Measurements from ENCODE around the gene CLIC3.

Gene CLIC3

DNA sequence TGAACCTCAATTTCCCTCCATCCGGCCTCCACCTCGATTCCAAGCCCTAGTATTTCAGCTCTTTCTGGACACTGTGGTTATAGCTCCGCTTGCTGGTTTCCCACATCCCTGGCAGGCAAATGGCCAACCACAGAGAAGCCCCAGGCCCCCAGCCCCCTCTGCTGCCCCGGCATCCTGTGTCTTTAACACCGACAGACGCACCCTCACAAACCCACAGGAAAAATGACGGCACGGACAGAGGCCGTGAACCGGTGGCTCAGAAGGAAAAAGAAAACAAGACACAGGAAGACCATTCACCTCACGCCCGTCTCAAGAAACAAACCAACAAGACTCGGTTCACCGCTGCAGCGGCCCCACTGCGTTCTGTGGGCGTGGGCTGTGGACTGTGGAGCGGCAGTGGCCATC, 1.5 kb upstream of the CLIC3 start:
- no peak for DNase-seq

DNA sequence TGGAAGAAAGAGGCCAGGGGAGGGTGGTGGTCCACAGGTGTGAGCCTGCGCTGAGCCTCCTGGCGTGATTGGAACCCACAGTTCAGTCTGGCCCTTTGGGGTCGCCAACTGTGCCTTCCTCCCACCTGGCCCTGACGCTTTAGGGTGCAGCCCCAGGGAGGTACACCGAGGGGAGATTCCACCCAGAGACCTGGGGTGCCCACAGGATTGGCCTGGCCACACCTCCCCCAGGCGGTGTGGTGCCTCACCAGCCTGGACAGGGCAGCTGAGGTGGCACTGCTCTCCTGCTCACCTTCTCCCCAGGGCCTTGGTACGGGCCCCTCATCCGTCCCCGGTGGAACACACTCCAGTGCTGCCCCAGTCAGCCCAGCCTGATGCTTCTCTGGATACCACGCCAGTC, 1.0 kb upstream of the CLIC3 start:
- no peak for DNase-seq

DNA sequence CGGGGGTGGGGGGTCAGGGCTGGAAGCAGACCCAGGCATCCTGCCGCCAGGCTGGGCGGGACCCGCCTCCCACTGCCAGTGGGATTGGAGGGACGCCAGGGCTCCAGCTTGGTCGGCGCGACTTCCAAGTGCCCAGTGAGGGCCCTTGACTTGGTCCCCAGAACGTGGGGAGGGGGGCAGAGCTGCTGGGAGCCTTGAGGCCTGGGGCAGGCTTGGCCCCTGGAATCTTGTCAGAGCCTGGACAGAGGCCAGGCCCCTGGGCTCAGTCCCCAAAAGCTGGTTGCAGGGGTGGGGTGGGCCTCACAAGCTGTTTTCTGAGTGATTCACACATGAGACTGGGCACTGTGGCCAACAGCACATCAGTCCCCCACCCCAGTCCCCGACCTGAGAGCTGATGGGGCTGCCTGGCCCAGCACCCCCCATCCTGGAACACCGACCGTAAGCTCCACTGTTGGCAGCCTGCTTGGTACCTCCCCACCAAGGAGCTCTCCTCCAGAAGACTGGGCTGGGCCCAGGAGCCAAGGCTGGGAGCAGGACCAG, 526 bp downstream of the CLIC3 start:
- no peak for DNase-seq

DNA sequence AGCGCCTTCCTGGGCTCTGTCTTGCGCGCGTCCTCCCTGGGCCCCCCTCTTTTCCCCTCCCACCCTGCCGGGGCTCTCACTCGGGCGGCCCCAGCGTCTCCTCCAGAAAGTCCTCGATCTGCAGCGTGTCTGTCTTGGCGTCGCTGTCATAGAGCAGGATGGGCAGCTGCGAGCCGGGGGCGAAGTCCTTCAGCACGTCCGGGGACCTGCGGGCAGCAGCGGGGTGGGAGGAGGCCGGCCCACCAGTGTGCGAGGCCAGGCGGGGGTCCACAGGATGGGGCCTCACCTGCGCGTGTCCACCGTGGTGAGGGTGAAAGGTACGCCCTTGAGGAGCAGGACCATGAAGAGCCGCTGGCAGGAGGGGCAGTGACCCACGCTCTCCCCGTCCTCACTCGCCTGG, 1.0 kb downstream of the CLIC3 start:
- DNase-seq, result no peak

- DNase-seq, result no peak
Observed at GRCh38 chr9:136994888-136995230, 1.5 kb downstream of the CLIC3 start.

- DNase-seq, result no peak
Observed at GRCh38 chr9:136994180-136994887, 2.0 kb downstream of the CLIC3 start.

DNA sequence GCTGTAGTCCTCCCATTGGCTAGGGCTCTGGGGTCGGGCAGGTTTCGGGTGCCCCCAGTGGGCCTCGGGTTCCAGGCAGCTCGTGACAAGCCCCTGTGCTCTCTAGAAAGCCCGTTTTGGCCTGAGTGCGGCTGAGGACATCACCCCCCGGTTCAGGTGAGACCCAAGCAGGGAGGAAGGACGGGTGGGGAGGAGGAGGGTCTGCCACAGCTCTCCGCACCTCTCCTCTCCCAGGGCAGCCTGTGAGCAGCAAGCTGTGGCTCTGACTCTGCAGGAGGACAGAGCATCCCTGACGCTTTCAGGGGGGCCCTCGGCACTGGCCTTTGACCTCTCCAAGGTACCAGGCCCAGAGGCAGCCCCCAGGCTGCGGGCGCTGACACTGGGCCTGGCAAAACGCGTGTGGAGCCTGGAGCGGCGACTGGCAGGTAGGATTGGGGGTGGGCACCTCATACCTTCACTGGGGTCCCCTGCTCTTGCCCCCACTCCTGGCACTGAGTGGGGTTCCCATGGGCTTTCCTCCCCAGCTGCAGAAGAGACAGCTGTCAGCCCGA, 3.5 kb downstream of the CLIC3 start:
- DNase-seq, result no peak

- peak; percentile 78 for DNase-seq
Observed at GRCh38 chr9:136991993-136992818, 4.2 kb downstream of the CLIC3 start, which contains the start of gene PAXX. TSS of gene PAXX (plus strand) at chr9:136992422. CDS start at chr9:136992444, 22 bp downstream.

- no peak for DNase-seq
Observed at GRCh38 chr9:136990242-136990911, 6.0 kb downstream of the CLIC3 start.

DNA sequence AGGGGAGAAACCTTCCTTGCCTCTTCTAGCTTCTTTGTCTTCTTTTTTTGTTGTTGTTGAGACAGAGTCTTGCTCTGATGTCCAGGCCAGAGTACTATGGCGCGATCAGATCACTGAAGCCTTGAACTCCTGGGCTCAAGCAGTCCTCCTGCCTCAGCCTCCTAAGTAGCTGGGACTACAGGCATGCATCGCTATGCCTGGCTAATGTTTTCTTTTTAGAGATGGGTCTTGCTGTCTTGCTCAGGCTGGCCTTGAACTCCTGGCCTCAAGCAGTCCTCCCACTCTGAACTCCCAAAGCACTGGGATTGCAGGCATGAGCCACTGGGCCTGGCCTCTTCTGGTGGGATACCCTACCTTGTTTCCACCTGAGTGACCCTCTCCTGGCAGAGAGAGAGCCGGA, 7.5 kb downstream of the CLIC3 start:
- DNase-seq, result no peak

DNA sequence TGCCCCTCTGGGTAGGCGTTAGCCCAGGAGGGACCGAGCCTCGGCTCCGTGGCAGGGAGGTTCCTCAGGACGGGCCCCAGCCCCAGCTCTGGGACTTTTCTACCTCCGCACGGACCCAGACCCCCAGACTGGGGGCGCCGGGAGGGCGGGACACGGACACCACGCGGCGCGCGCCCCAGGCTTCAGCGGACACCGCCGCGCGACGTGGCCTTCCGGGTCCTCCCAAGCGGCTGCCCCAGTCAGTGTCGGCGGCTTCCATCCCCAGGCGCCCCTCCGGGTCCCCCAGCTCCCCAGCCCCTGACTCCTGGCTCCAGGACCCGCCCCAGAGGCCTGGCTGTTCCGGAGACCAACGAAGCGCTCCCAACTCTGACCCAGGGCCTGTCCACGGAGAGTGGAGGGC, 10.5 kb downstream of the CLIC3 start:
- no peak for DNase-seq

DNA sequence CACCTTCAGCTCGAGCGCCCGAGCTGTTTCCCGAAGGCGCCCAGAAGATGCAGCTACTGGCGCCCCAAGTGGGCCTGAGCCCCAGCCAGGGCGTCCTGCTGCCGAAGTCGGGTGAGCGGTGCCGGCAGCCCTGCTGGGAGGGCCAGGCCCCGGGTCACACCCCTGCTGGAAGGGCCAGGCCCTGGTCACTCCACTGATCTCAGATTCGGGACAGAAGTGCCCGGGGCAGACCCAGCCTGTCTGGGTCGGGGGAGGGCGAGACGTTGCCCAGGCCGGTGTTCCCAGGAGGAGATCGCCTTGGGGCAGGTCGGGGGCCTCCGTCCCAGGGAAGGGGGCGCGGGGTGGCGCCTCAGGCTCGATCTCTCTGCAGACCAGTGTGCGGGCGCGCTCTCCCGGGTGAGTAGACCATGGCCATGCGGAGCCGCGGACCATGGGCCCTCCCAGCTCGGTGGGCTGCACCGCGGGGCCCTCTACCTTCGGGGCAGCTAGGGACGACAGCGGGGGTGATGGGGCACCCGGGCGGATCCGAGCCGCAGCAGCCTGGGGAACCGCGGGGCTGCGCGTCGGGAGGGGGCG, 11.3 kb downstream of the CLIC3 start:
- no peak for DNase-seq

- no peak for DNase-seq
Observed at GRCh38 chr9:136984464-136985026, 11.8 kb downstream of the CLIC3 start.

DNA sequence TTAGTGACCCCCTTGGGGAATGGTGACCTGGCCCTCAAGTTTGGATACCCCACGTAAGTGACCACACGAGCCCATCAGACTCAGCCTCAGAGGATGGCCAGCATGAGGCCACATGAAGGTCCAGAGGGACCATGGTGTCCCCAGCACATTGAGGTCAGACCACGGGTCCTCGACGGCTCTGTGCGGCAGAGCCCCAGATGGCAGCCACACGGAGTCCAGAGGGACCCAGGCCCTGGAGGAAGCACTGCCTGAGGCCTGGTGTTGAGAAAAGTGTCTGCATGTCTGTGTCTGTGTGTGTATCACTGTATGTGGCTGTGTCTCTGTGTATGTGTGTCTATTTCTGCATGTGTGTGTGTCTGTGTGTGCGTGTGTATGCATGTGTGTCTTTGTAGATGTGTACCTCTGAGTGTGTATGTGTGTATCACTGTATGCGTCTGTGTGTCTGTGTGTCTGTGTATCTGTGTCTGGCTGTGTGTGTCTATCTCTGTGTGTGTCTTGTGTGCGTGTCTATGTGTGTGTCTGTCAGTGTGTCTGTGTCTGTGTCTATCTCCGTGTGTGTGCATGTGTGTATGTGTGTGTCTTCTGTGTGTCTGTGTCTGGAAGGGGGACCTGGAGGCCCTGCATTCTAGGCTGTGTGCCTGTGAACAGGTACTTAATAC, 12.6 kb downstream of the CLIC3 start:
- DNase-seq, result no peak

DNA sequence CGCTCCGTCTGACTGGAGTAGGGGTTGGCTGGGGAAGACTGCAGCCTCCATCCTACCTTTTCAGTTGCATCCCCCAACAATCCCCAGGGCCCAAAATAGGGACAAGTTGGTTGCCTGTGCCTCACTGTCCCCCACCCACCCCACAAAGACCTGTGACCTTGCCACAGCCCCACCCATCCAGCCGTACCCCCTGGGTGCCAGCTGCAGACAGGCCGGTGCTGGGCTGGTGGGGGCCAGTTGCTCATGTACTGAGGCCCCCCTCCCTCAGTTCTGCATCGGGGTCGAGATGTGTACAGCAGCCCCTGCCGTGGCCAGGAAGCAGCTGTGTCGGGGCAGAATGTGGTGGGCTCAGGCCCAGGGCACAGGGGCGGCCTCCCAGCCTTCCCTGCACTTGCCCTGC, 13.2 kb downstream of the CLIC3 start:
- DNase-seq, result no peak

DNA sequence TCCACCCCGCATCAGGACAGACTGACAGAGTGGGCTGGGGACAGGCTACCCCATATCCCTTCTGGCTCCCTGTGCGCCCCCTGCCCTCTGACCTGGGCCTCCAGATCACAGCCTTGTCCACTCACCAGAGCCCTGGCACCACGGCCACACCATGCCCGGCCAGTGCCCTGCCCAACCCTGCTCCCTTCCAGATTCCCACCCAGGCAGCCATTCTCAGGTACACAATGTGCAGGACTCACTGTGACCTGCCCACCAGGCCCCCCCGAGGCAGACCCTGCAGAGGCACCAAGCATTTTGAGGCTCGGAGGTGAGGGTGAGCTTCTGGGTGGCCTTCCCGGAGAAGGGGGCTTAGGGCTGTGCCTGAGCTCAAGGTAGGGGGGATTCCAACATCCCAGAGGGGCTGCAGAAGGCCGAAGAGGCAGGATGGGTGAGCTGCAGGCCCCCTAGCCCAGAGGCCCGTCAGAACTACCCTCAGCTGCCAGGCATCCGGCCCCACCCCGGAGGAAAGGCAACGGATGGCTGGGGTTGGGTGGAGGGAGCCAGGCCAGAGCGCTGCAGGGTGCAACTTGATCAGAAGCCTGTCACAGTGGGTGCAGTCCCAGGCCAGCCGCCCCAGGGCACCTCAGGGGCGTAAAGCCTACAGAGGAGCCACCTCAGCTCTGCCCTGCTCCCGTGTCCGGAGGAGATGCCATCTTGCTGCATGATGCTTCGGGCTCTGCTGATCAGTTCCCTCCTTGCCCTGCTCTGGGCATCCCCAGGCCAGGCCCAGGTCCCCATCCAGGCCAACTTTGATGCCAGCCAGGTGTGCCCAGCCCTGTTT, 13.9 kb downstream of the CLIC3 start, which contains the start of gene LCNL1:
LCNL1 (plus strand) TSS at position 762 of the 820 bp plus-strand sequence. CDS start 594 bp downstream, outside the sequence.
- no peak for DNase-seq

- DNase-seq, result no peak
Observed at GRCh38 chr9:136981588-136982231, 14.7 kb downstream of the CLIC3 start.

- no peak for DNase-seq
Observed at GRCh38 chr9:136980669-136981478, 15.5 kb downstream of the CLIC3 start.
